Heart right ventricle (tissue), 16 donors: Measurements from ENCODE around the gene TPD52L1. TPM values are rescaled to one million over a fixed set of nuclear protein-coding genes. Genes with fewer than 3 reads are reported as not detected.

Experiments used
- ATAC-seq, 8 donors: fragments of 200-7000 bp; cut with Tn5 transposase; one replicate each; pipeline ENCODE4 v1.9.1; 2020; ENCODE audit warnings: mild to moderate bottlenecking in 8 of 8, moderate library complexity in 8 of 8, moderate number of reproducible peaks in 1 of 8
- DNase-seq, 2 donors: peaks; one replicate each; pipeline ENCODE4 v3.0.0-alpha.2; 2020
- H3K27ac ChIP-seq, 10 donors: fragments of 200-600 bp; sonication (generic) in 2 of 10; one replicate each; pipeline versions ENCODE4 v1.5.0 to v1.8.0; 2020 to 2022; ENCODE audit warnings: mild to moderate bottlenecking in 3 of 10
- H3K27me3 ChIP-seq, 7 donors: fragments of 200-600 bp; one replicate each; pipeline ENCODE4 v1.8.0; 2021 to 2022; ENCODE audit warnings: mild to moderate bottlenecking in 2 of 7
- H3K36me3 ChIP-seq, 9 donors: fragments of 200-600 bp; sonication (generic) in 1 of 9; one replicate each; pipeline versions ENCODE4 v1.5.0 to v1.8.0; 2020 to 2022; ENCODE audit warnings: mild to moderate bottlenecking in 2 of 9
- H3K4me1 ChIP-seq, 9 donors: fragments of 200-600 bp; sonication (generic) in 1 of 9; one replicate each; pipeline versions ENCODE4 v1.5.0 to v1.8.0; 2020 to 2022; ENCODE audit warnings: mild to moderate bottlenecking in 4 of 9
- H3K4me3 ChIP-seq, 10 donors: fragments of 200-600 bp; sonication (generic) in 2 of 10; one replicate each; pipeline versions ENCODE4 v1.5.0 to v1.8.0; 2020 to 2022; ENCODE audit warnings: mild to moderate bottlenecking in 7 of 10, moderate library complexity in 2 of 10
- H3K9me3 ChIP-seq, 11 donors: fragments of 200-600 bp in 10 of 11; sonication (generic) in 2 of 11; one replicate each; pipeline versions ENCODE4 v1.5.0 to v1.8.0; 2013 to 2022; ENCODE audit warnings: mild to moderate bottlenecking in 2 of 11, control low read depth in 1 of 11, moderate library complexity in 1 of 11
- CTCF ChIP-seq, 9 donors: fragments of 200-600 bp; sonication (generic) in 2 of 9; IDR thresholded peaks; one replicate each; pipeline versions ENCODE4 v1.5.0 to v1.8.0; 2021 to 2022; ENCODE audit warnings: antibody characterized with exemption in 9 of 9, mild to moderate bottlenecking in 5 of 9, moderate library complexity in 1 of 9
- WGBS, 2 donors: extraction: QIAGEN DNeasy Blood & Tissue Kit; methylation state at CpG; one replicate each; pipeline ENCODE4 v1.1.7; 2013; ENCODE audit warnings: inconsistent platforms in 1 of 2; 5-methylcytosine and 5-hydroxymethylcytosine counted together
- intact Hi-C, 10 donors: fragments of 100-400 bp; cut with DNase I; formaldehyde crosslinking; loops; one replicate each; pipeline versions ENCODE4 v1.11.1 to v1.14.2; 2022
- polyA plus RNA-seq, 2 donors: library from polyadenylated mRNA; stranded (reverse); fragments of 200-250 nt; gene quantifications; one replicate each; pipeline ENCODE4 v1.2.3, GENCODE V29; 2013
- total RNA-seq, 10 donors: library from RNA; stranded (reverse); fragmentation: NEBNext Ultra II Directional in 3 of 10; extraction: Animal tissue kit (Norgen Biotek cat#: 25700) in 3 of 10; gene quantifications; one replicate each; pipeline versions ENCODE4 v1.2.1 to v1.2.4, GENCODE V29; 2021 to 2023
- donor health status: Arrhythmogenic right ventricular cardiomyopathy.
- donor health status: ischemic (EF 13 %, LVEDD 7.1; RV severe dilation, severe dysfunction).
- donor health status: healthy with polysubstance abuse.
- donor health status: DM: no; HTN: yes; CAD: no.
- donor health status: DM: no; HTN: no; CAD: no.
- donor health status: ischemic (EF 25% LVEDD 6.9; RV normal size, moderate dysfunction).
- donor health status: ischemic (EF 25% LVEDD 5.7; RV mildly dilated, moderate dysfunction).
- donor health status: healthy.
- donor health status: DM: yes; HTN: yes; CAD: no.
- donor health status: Ischemic cardiomyopathy.
- donor health status: ischemic (EF 35%, LVEDD 5.7; RV mildly dilated, moderate dysfunction).
- donor health status: nonischemic (EF 11% LVEDD 7.7; RV severe dilation, severe dysfunction).
- donor health status: DM: yes; HTN: yes; CAD: no.
- donor health status: PGD.
- donor health status: ischemic (EF 29% LVEDD 5.4; RV normal size, mild dysfunction).
- donor health status: nonischemic (EF 23%, LVEDD 6.1; RV moderate dilation, normal function).

The TPD52L1 gene
- total and polyA plus RNA-seq, 12 donors = 21.2 to 97.8 (median 54.1) TPM

GRCh38 chr6:125166711-125167110, 13.1 kb downstream of the TPD52L1 start:
- H3K4me1 ChIP-seq = peaks cover 0 to 16% (median 4%) of the 10 kb centered on the region in 9 donors
- DNase-seq (no peak), ATAC-seq (no peak)
- H3K36me3 ChIP-seq = no peaks in the 10 kb centered on the region
- WGBS, 2 donors = 71 to 81% methylated on average over 3 of the region's 3 CpGs
- H3K27ac ChIP-seq = no peak overlapping the region
- H3K9me3 ChIP-seq = no peaks in the 10 kb centered on the region
- H3K27me3 ChIP-seq = no peaks in the 10 kb centered on the region
- no peak overlapping the region for H3K4me3 ChIP-seq
- no peak for TF ChIP-seq CTCF (IDR thresholded peaks at IDR 0.05)
- intact Hi-C loops = loop anchor here in 1 of 10 donors (10.0 kb wide), 1 partner anchor 108 kb away; no protein-coding TSS in a partner anchor

- no peak for DNase-seq
These were observed 14.0 kb downstream of the TPD52L1 start for GRCh38 chr6:125167579-125167978.

GRCh38 chr6:125169058-125169457, 15.5 kb downstream of the TPD52L1 start:
- Histone ChIP-seq H3K27ac (peak overlapping the region in 1 of 10 donors; percentile 23), H3K36me3 (no peaks in the 10 kb centered on the region), H3K4me1 (peaks cover 0 to 16% (median 4%) of the 10 kb centered on the region in 9 donors), H3K4me3 (no peak overlapping the region), H3K9me3 (no peaks in the 10 kb centered on the region), H3K27me3 (no peaks in the 10 kb centered on the region)
- DNase-seq (no peak), ATAC-seq (peak in 7 of 8 donors; percentile 39 to 76 (median 60))
- TF ChIP-seq CTCF (IDR thresholded peaks at IDR 0.05) = no peak
- WGBS, 2 donors = 76 to 81% methylated on average over 3 of the region's 3 CpGs
- intact Hi-C loops = loop anchor here in 1 of 10 donors (10.0 kb wide), 1 partner anchor 106 kb away; no protein-coding TSS in a partner anchor

More at GRCh38 chr6:125167579-125167978, 14.0 kb downstream of the TPD52L1 start:
- no peak for ATAC-seq
- Histone ChIP-seq H3K9me3 (no peaks in the 10 kb centered on the region), H3K4me3 (no peak overlapping the region), H3K4me1 (peaks cover 0 to 16% (median 4%) of the 10 kb centered on the region in 9 donors), H3K27me3 (no peaks in the 10 kb centered on the region), H3K27ac (no peak overlapping the region), H3K36me3 (no peaks in the 10 kb centered on the region)
- intact Hi-C loops = loop anchor here in 1 of 10 donors (10.0 kb wide), 1 partner anchor 107 kb away; no protein-coding TSS in a partner anchor
- WGBS, 2 donors = 91 to 93% methylated on average over 2 of the region's 2 CpGs
- no peak for TF ChIP-seq CTCF (IDR thresholded peaks at IDR 0.05)

- Histone ChIP-seq H3K27me3 (no peaks in the 10 kb centered on the region), H3K4me1 (peaks cover 0 to 18% (median 4%) of the 10 kb centered on the region in 9 donors), H3K27ac (peak overlapping the region in 1 of 10 donors; percentile 23), H3K36me3 (no peaks in the 10 kb centered on the region), H3K4me3 (no peak overlapping the region), H3K9me3 (no peaks in the 10 kb centered on the region)
- DNase-seq = no peak
- intact Hi-C loops = loop anchor here in 1 of 10 donors (10.0 kb wide), 1 partner anchor 105 kb away; no protein-coding TSS in a partner anchor
- TF ChIP-seq CTCF (IDR thresholded peaks at IDR 0.05) = no peak
- WGBS, 2 donors = 79 to 86% methylated on average over 3 of the region's 3 CpGs
- peak in 1 of 8 donors; percentile 21 for ATAC-seq
These were observed 15.9 kb downstream of the TPD52L1 start for GRCh38 chr6:125169522-125169921.
